Measurements from ENCODE around the gene GET4.

GRCh38 chr7:836429-836828 lies 39.9 kb upstream of the GET4 start:
- TF ChIP-seq POLR2A (IDR thresholded peaks at IDR 0.05; ENCODE audit: low read length) (no peak), GATA1 (IDR thresholded peaks at IDR 0.05; ENCODE audit: low read depth, low read length) (no peak)

Measured in erythroblast (primary cell).